ENCODE results near the gene UBB. TPM values are rescaled to one million over a fixed set of nuclear protein-coding genes. Genes with fewer than 3 reads are reported as not detected.
A peak's percentile ranks its signal among the peaks of the same experiment; 100 is the strongest.

Gene UBB
- total and polyA plus RNA-seq, 9 of the 15 experiments (the other 6 are each of a cell fraction or from before 2014, with no cell fraction given) = 1,069 to 4,143 (median 1,696) TPM

- TF ChIP-seq, protein P1, sequence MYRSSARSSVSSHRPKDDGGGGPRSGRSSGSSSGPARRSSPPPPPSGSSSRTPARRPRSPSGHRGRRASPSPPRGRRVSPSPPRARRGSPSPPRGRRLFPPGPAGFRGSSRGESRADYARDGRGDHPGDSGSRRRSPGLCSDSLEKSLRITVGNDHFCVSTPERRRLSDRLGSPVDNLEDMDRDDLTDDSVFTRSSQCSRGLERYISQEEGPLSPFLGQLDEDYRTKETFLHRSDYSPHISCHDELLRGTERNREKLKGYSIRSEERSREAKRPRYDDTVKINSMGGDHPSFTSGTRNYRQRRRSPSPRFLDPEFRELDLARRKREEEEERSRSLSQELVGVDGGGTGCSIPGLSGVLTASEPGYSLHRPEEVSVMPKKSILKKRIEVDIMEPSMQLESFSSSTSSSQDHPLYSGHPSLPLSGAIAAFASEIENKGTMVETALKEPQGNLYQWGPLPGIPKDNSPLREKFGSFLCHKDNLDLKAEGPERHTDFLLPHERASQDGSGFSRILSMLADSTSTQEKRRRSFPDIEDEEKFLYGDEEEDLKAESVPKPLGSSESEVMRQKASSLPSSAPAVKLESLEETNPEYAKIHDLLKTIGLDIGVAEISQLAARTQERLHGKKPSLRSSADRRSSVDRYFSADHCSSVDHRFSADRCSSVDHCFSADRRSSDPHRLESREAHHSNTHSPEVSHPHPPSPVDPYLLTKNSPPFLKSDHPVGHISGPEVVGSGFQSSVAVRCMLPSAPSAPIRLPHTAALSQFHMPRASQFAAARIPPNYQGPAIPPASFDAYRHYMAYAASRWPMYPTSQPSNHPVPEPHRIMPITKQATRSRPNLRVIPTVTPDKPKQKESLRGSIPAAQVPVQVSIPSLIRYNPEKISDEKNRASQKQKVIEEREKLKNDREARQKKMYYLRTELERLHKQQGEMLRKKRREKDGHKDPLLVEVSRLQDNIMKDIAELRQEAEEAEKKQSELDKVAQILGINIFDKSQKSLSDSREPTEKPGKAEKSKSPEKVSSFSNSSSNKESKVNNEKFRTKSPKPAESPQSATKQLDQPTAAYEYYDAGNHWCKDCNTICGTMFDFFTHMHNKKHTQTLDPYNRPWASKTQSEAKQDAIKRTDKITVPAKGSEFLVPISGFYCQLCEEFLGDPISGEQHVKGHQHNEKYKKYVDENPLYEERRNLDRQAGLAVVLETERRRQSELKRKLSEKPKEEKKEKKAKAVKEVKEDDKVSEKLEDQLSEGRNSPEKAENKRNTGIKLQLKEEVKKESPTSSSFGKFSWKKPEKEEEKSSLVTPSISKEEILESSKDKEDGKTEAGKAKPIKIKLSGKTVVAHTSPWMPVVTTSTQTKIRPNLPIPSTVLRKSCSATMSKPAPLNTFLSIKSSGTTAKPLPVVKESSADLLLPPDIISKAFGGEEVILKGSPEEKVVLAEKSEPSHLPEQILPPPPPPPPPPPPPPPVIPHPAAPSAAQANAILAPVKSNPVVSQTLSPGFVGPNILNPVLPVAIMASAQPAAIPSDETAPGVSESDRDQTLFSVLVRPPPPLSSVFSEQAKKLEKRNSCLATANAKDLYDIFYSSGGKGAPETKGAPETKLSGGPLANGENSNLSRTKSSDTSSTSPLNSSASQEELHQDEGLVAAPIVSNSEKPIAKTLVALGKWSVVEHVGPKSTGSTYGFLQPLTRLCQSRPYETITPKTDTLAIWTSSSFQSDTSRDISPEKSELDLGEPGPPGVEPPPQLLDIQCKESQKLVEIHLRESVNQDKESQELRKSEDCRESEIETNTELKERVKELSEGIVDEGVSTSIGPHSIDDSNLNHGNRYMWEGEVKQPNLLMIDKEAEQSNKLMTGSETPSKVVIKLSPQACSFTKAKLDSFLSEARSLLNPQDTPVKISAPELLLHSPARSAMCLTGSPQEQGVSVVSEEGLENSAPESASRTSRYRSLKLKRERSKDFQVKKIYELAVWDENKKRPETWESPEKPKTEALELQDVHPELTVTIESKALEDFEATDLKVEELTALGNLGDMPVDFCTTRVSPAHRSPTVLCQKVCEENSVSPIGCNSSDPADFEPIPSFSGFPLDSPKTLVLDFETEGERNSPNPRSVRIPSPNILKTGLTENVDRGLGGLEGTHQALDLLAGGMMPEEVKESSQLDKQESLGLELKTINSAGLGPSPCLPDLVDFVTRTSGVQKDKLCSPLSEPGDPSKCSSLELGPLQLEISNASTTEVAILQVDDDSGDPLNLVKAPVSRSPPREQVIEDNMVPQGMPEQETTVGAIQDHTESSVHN (IDR thresholded peaks at IDR 0.05; ENCODE audit: borderline replicate concordance in 1 of 2, low read depth in 1 of 2) = no peak; a peak in 1 of 4 replicates
- TF ChIP-seq MEIS2 (IDR thresholded peaks at IDR 0.05; ENCODE audit: partially characterized antibody) = no peak
- TF ChIP-seq NFIC (IDR thresholded peaks at IDR 0.05) = peak; percentile 68
- TF ChIP-seq, protein P2, sequence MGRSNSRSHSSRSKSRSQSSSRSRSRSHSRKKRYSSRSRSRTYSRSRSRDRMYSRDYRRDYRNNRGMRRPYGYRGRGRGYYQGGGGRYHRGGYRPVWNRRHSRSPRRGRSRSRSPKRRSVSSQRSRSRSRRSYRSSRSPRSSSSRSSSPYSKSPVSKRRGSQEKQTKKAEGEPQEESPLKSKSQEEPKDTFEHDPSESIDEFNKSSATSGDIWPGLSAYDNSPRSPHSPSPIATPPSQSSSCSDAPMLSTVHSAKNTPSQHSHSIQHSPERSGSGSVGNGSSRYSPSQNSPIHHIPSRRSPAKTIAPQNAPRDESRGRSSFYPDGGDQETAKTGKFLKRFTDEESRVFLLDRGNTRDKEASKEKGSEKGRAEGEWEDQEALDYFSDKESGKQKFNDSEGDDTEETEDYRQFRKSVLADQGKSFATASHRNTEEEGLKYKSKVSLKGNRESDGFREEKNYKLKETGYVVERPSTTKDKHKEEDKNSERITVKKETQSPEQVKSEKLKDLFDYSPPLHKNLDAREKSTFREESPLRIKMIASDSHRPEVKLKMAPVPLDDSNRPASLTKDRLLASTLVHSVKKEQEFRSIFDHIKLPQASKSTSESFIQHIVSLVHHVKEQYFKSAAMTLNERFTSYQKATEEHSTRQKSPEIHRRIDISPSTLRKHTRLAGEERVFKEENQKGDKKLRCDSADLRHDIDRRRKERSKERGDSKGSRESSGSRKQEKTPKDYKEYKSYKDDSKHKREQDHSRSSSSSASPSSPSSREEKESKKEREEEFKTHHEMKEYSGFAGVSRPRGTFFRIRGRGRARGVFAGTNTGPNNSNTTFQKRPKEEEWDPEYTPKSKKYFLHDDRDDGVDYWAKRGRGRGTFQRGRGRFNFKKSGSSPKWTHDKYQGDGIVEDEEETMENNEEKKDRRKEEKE (IDR thresholded peaks at IDR 0.05; ENCODE audit: borderline replicate concordance in 1 of 2, control insufficient read depth in 1 of 2, low read depth in 2 of 2, low read length in 1 of 2) = no peak
- TF ChIP-seq, protein P3, sequence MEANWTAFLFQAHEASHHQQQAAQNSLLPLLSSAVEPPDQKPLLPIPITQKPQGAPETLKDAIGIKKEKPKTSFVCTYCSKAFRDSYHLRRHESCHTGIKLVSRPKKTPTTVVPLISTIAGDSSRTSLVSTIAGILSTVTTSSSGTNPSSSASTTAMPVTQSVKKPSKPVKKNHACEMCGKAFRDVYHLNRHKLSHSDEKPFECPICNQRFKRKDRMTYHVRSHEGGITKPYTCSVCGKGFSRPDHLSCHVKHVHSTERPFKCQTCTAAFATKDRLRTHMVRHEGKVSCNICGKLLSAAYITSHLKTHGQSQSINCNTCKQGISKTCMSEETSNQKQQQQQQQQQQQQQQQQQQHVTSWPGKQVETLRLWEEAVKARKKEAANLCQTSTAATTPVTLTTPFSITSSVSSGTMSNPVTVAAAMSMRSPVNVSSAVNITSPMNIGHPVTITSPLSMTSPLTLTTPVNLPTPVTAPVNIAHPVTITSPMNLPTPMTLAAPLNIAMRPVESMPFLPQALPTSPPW (CRISPR knock-in tag; IDR thresholded peaks at IDR 0.05) = peak; percentile 88
- TF ChIP-seq NR2C1 (IDR thresholded peaks at IDR 0.05) = peak; percentile 56
- TF ChIP-seq NR2C1 (tag; IDR thresholded peaks at IDR 0.05) = peak; percentile 19; the same call in 1 of the 2 replicates
- 0 out of 2 replicates have a peak, but pooled peaks have one; percentile 29 for TF ChIP-seq MYNN (IDR thresholded peaks at IDR 0.05)
- no peak for TF ChIP-seq MYNN (CRISPR knock-in tag; IDR thresholded peaks at IDR 0.05)
- no peak for TF ChIP-seq NFE2L1 (tag; IDR thresholded peaks at IDR 0.05; ENCODE audit: borderline replicate concordance, low read depth)
- peak; percentile 52; the same call in 1 of the 2 replicates for TF ChIP-seq GATAD2B (IDR thresholded peaks at IDR 0.05; ENCODE audit: borderline replicate concordance)
- peak; percentile 96 for TF ChIP-seq CBX1 (IDR thresholded peaks at IDR 0.05; ENCODE audit: low read depth)
- peak; percentile 54; the same call in 1 of the 2 replicates for TF ChIP-seq ZZZ3 (IDR thresholded peaks at IDR 0.05)
- TF ChIP-seq ZNF76 (CRISPR knock-in tag; IDR thresholded peaks at IDR 0.05; ENCODE audit: borderline replicate concordance) = 0 out of 2 replicates have a peak, but pooled peaks have one; percentile 12
Measured at GRCh38 chr17:16380640-16381495, at the start of gene UBB (continued).

Measured in K562 (cell line).